Coronary artery (tissue), 2 donors: ENCODE data around the gene TEKT3.

Source experiments
- DNase-seq: peaks from one replicate; pipeline ENCODE4 v3.0.0-alpha.2; 2017; ENCODE audit warnings: low spot score
- H3K27ac ChIP-seq, 2 donors: fragments of 200-600 bp; sonication (generic); one replicate each; pipeline ENCODE4 v1.5.1; 2016 to 2019
- H3K4me3 ChIP-seq: fragments of 200-600 bp; sonication (generic); 2 replicates; pipeline ENCODE4 v1.5.1; 2016; ENCODE audit warnings: mild to moderate bottlenecking, moderate library complexity
- CTCF ChIP-seq: fragments of 200-600 bp; sonication (generic); IDR thresholded peaks from one replicate; pipeline ENCODE4 v1.5.1; 2019; ENCODE audit warnings: antibody characterized with exemption

The TEKT3 gene

GRCh38 chr17:15341385-15341849, at the start of gene TEKT3:
TSS of gene TEKT3 (minus strand) at chr17:15341597. CDS start at chr17:15331585, 10,012 bp downstream.
- no peak within 1 kb of the TSS for H3K27ac ChIP-seq

GRCh38 chr17:15388356-15389041, 47.1 kb upstream of the TEKT3 start:
- H3K27ac ChIP-seq = peak overlapping the region in 1 of 2 donors; percentile 53
- no peak for DNase-seq
- no peak for TF ChIP-seq CTCF
- no peak overlapping the region for H3K4me3 ChIP-seq

More at GRCh38 chr17:15341385-15341849, at the start of gene TEKT3:
- DNase-seq = no peak
- TF ChIP-seq CTCF = no peak
- peak within 1 kb of the TSS; percentile 71 for H3K4me3 ChIP-seq

- H3K27ac ChIP-seq = no peak overlapping the region
- H3K4me3 ChIP-seq = no peak overlapping the region
- no peak for DNase-seq
- no peak for TF ChIP-seq CTCF
Measured at GRCh38 chr17:15386083-15386482, 44.7 kb upstream of the TEKT3 start.

- no peak for TF ChIP-seq CTCF
- DNase-seq = no peak
- H3K4me3 ChIP-seq = no peak overlapping the region
Measured at GRCh38 chr17:15385305-15385704, 43.9 kb upstream of the TEKT3 start.

GRCh38 chr17:15384142-15384787, 42.9 kb upstream of the TEKT3 start:
- H3K4me3 ChIP-seq = peak overlapping the region; percentile 66

More at GRCh38 chr17:15385305-15385704, 43.9 kb upstream of the TEKT3 start:
- no peak overlapping the region for H3K27ac ChIP-seq

GRCh38 chr17:15382914-15383313, 41.5 kb upstream of the TEKT3 start:
- TF ChIP-seq CTCF = no peak
- no peak for DNase-seq
- no peak overlapping the region for H3K27ac ChIP-seq
- H3K4me3 ChIP-seq = no peak overlapping the region

More at GRCh38 chr17:15384142-15384787, 42.9 kb upstream of the TEKT3 start:
- DNase-seq = no peak
- peak overlapping the region; percentile 37 to 80 for H3K27ac ChIP-seq
- no peak for TF ChIP-seq CTCF
